ENCODE measurements around the gene IGDCC3. TPM values are rescaled to one million over a fixed set of nuclear protein-coding genes. Genes with fewer than 3 reads are reported as not detected.

IGDCC3 gene
- polyA plus RNA-seq, 1 donor from 2014 or later, result 14.4 TPM

- Histone ChIP-seq H3K27me3 (ENCODE audit: insufficient read depth, low read depth, low read length) (no peaks in the 10 kb centered on the region), H3K9me3 (ENCODE audit: low read length) (no peaks in the 10 kb centered on the region), H2AFZ (ENCODE audit: low read depth, low read length) (no peak overlapping the region), H3K4me2 (ENCODE audit: low read length) (no peak overlapping the region), H3K9ac (ENCODE audit: low read length) (no peak overlapping the region), H3F3A (ENCODE audit: insufficient read depth, low read length, poor library complexity, severe bottlenecking) (no peaks in the 10 kb centered on the region), H3K4me3 (ENCODE audit: low read length) (no peak overlapping the region), H4K20me1 (ENCODE audit: insufficient read depth) (no peaks in the 10 kb centered on the region), H3K27ac (ENCODE audit: low read length) (no peak overlapping the region), H3K79me2 (replicated peaks; ENCODE audit: insufficient read depth, low read length) (no peaks in the 10 kb centered on the region), H3K36me3 (ENCODE audit: insufficient read depth, low read length) (no peaks in the 10 kb centered on the region), H3K9me2 (ENCODE audit: insufficient read depth, low read length) (no peaks in the 10 kb centered on the region)
- no peak for TF ChIP-seq CTCF (IDR thresholded peaks at IDR 0.05; ENCODE audit: poor library complexity, severe bottlenecking)
- no peak for TF ChIP-seq EP300 (conservative IDR thresholded peaks at IDR 0.05; ENCODE audit: poor library complexity, severe bottlenecking)
- TF ChIP-seq SMC3 (conservative IDR thresholded peaks at IDR 0.05; ENCODE audit: poor library complexity), result no peak
- no peak for TF ChIP-seq POLR2AphosphoS5 (IDR thresholded peaks at IDR 0.05)
- no peak for TF ChIP-seq MXI1 (conservative IDR thresholded peaks at IDR 0.05; ENCODE audit: poor library complexity, severe bottlenecking)
These were observed 13.9 kb upstream of the IGDCC3 start for GRCh38 chr15:65391732-65392131.

GRCh38 chr15:65390447-65390846, 12.6 kb upstream of the IGDCC3 start:
- Histone ChIP-seq H3K27me3 (ENCODE audit: insufficient read depth, low read depth, low read length) (no peaks in the 10 kb centered on the region), H3K9ac (ENCODE audit: low read length) (no peak overlapping the region), H3K36me3 (ENCODE audit: insufficient read depth, low read length) (no peaks in the 10 kb centered on the region), H4K20me1 (ENCODE audit: insufficient read depth) (no peaks in the 10 kb centered on the region), H2AFZ (ENCODE audit: low read depth, low read length) (no peak overlapping the region), H3K4me3 (ENCODE audit: low read length) (no peak overlapping the region), H3K9me2 (ENCODE audit: insufficient read depth, low read length) (no peaks in the 10 kb centered on the region), H3F3A (ENCODE audit: insufficient read depth, low read length, poor library complexity, severe bottlenecking) (no peaks in the 10 kb centered on the region), H3K27ac (ENCODE audit: low read length) (no peak overlapping the region), H3K9me3 (ENCODE audit: low read length) (no peaks in the 10 kb centered on the region), H3K4me2 (ENCODE audit: low read length) (no peak overlapping the region), H3K79me2 (replicated peaks; ENCODE audit: insufficient read depth, low read length) (no peaks in the 10 kb centered on the region)
- TF ChIP-seq CTCF (IDR thresholded peaks at IDR 0.05; ENCODE audit: poor library complexity, severe bottlenecking), result no peak
- TF ChIP-seq POLR2AphosphoS5 (IDR thresholded peaks at IDR 0.05), result no peak
- TF ChIP-seq REST (IDR thresholded peaks at IDR 0.05; ENCODE audit: borderline replicate concordance), result no peak
- TF ChIP-seq EP300 (conservative IDR thresholded peaks at IDR 0.05; ENCODE audit: poor library complexity, severe bottlenecking), result no peak
- no peak for TF ChIP-seq EZH2 (IDR thresholded peaks at IDR 0.05; ENCODE audit: borderline replicate concordance, insufficient read depth, low read length, poor library complexity, severe bottlenecking)
- TF ChIP-seq MXI1 (conservative IDR thresholded peaks at IDR 0.05; ENCODE audit: poor library complexity, severe bottlenecking), result no peak
- no peak for TF ChIP-seq TAF1 (IDR thresholded peaks at IDR 0.05; ENCODE audit: low read depth)
- no peak for TF ChIP-seq RAD21 (conservative IDR thresholded peaks at IDR 0.05)
- TF ChIP-seq SMC3 (conservative IDR thresholded peaks at IDR 0.05; ENCODE audit: poor library complexity), result no peak
